RWPE2 (cell line): Measurements from ENCODE around the gene CERS6.

Source experiments
- ATAC-seq: fragments of 200-7000 bp; cut with Tn5 transposase; 3 replicates; pipeline ENCODE4 v1.9.1; 2021; ENCODE audit warnings: low read depth
- DNase-seq: peaks from one replicate; pipeline ENCODE4 v3.0.0-alpha.2; 2020; ENCODE audit warnings: low spot score
- H3K27ac ChIP-seq: fragments of 450-650 bp; 2 replicates; pipeline ENCODE4 v1.5.1; 2017; ENCODE audit warnings: mild to moderate bottlenecking; ENCODE audit not compliant: poor library complexity, severe bottlenecking
- H3K27me3 ChIP-seq: fragments of 250-450 bp; sonication (Bioruptor Pico); 2 replicates; pipeline ENCODE4 v1.5.1; 2021; ENCODE audit warnings: mild to moderate bottlenecking, moderate library complexity; ENCODE audit not compliant: insufficient read depth, poor library complexity, severe bottlenecking
- H3K36me3 ChIP-seq: fragments of 250-450 bp; sonication (Bioruptor Pico); 2 replicates; pipeline ENCODE4 v1.5.1; 2020; ENCODE audit warnings: low read depth, mild to moderate bottlenecking, moderate library complexity
- H3K4me1 ChIP-seq: fragments of 250-450 bp; sonication (Bioruptor Pico); 2 replicates; pipeline ENCODE4 v1.5.1; 2021; ENCODE audit warnings: mild to moderate bottlenecking, moderate library complexity; ENCODE audit not compliant: insufficient read depth, poor library complexity, severe bottlenecking
- H3K4me3 ChIP-seq: fragments of 250-450 bp; sonication (Bioruptor Pico); 2 replicates; pipeline ENCODE4 v1.5.1; 2021; ENCODE audit warnings: mild to moderate bottlenecking, moderate library complexity; ENCODE audit not compliant: severe bottlenecking
- H3K9me3 ChIP-seq: fragments of 250-450 bp; sonication (Bioruptor Pico); 2 replicates; pipeline ENCODE4 v1.5.1; 2021; ENCODE audit warnings: mild to moderate bottlenecking, moderate library complexity; ENCODE audit not compliant: severe bottlenecking
- CTCF ChIP-seq: fragments of 450-650 bp; IDR thresholded peaks from one replicate; pipeline ENCODE4 v1.5.1; 2017; ENCODE audit warnings: mild to moderate bottlenecking, moderate library complexity; ENCODE audit not compliant: poor library complexity, severe bottlenecking

The CERS6 gene

DNA sequence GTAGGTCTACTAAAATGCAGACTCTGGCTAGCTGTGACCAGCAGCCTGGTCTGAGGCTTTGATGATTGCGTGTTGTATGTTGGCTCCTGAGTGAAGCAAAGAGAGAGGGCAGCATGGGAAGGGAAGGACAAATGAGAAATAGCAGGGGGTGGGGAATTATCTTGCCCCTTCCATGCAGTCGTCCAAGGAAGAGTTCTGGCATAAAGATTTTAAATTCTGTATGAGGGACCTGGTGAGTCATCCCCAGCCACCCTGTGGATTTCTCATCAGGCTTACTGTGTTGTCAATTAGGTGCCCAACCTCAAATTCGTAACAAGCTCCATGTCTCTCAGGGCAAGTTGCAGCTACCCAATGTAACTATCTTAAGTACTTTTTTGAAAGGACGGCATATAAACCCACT is 274.3 kb downstream of the CERS6 start:
- TF ChIP-seq CTCF: no peak
- H3K4me1 ChIP-seq: peaks cover 5% of the 10 kb centered on the region
- no peaks in the 10 kb centered on the region for H3K36me3 ChIP-seq
- DNase-seq: no peak
- no peak overlapping the region for H3K27ac ChIP-seq
- no peak overlapping the region for H3K4me3 ChIP-seq
- H3K9me3 ChIP-seq: no peaks in the 10 kb centered on the region
- H3K27me3 ChIP-seq: no peaks in the 10 kb centered on the region
- no peak for ATAC-seq

DNA sequence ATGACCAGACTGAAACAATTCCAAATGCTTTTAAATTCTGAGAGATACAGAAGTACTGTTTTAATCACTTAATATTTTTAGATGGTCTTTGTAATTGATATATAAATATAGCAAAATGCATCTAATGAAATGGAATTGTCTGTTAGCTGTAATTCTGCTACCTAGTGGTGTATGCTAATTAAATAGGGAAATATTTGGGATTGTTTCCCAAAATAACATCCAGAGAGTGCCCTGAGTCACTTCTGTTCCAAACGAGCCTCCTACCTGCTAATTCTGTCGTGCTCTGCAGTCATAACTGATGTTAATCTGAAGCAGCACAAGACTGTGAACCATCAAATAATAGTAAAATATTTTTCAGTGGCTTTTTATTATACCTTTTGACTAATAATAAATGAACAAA is 274.9 kb downstream of the CERS6 start:
- Histone ChIP-seq H3K9me3 (no peaks in the 10 kb centered on the region), H3K4me3 (no peak overlapping the region), H3K4me1 (peaks cover 5% of the 10 kb centered on the region), H3K27ac (no peak overlapping the region), H3K27me3 (no peaks in the 10 kb centered on the region), H3K36me3 (no peaks in the 10 kb centered on the region)
- ATAC-seq: no peak
- no peak for DNase-seq
- no peak for TF ChIP-seq CTCF

- no peak overlapping the region for H3K4me3 ChIP-seq
- no peaks in the 10 kb centered on the region for H3K9me3 ChIP-seq
- ATAC-seq (no peak), DNase-seq (no peak)
- TF ChIP-seq CTCF: no peak
- H3K27ac ChIP-seq: no peak overlapping the region
- H3K36me3 ChIP-seq: no peaks in the 10 kb centered on the region
- no peaks in the 10 kb centered on the region for H3K27me3 ChIP-seq
- H3K4me1 ChIP-seq: peaks cover 5% of the 10 kb centered on the region
These were observed 275.5 kb downstream of the CERS6 start for GRCh38 chr2:168731616-168732015.

GRCh38 chr2:168732100-168732499 is 276.0 kb downstream of the CERS6 start:
- H3K4me1 ChIP-seq: peaks cover 5% of the 10 kb centered on the region
- DNase-seq: no peak
- no peaks in the 10 kb centered on the region for H3K9me3 ChIP-seq
- no peak overlapping the region for H3K27ac ChIP-seq
- no peak for ATAC-seq
- TF ChIP-seq CTCF: no peak
- H3K27me3 ChIP-seq: no peaks in the 10 kb centered on the region
- H3K4me3 ChIP-seq: no peak overlapping the region
- no peaks in the 10 kb centered on the region for H3K36me3 ChIP-seq

GRCh38 chr2:168732506-168732905 is 276.4 kb downstream of the CERS6 start:
- Histone ChIP-seq H3K4me1 (peaks cover 5% of the 10 kb centered on the region), H3K4me3 (no peak overlapping the region), H3K9me3 (no peaks in the 10 kb centered on the region), H3K27me3 (no peaks in the 10 kb centered on the region), H3K27ac (no peak overlapping the region), H3K36me3 (no peaks in the 10 kb centered on the region)
- no peak for TF ChIP-seq CTCF
- DNase-seq (no peak), ATAC-seq (no peak)
